Osteocyte (in vitro differentiated cells): ENCODE data around the gene ZCCHC2. TPM values are rescaled to one million over a fixed set of nuclear protein-coding genes. Genes with fewer than 3 reads are reported as not detected.

Experiments used
- DNase-seq: peaks from one replicate; pipeline ENCODE4 v3.0.0; 2021; ENCODE audit warnings: mixed read lengths; ENCODE audit not compliant: unreplicated experiment; ENCODE audit errors: extremely low spot score
- H3K27ac Mint-ChIP-seq: one replicate; pipeline ENCODE4 v1.8.0; 2021; ENCODE audit warnings: mild to moderate bottlenecking, mixed read lengths; ENCODE audit not compliant: unreplicated experiment
- H3K27me3 Mint-ChIP-seq: one replicate; pipeline ENCODE4 v1.8.0; 2021; ENCODE audit warnings: mixed read lengths; ENCODE audit not compliant: unreplicated experiment
- H3K36me3 Mint-ChIP-seq: one replicate; pipeline ENCODE4 v1.8.0; 2021; ENCODE audit warnings: mixed read lengths; ENCODE audit not compliant: unreplicated experiment
- H3K4me1 Mint-ChIP-seq: one replicate; pipeline ENCODE4 v1.8.0; 2021; ENCODE audit warnings: mixed read lengths; ENCODE audit not compliant: unreplicated experiment
- H3K4me3 Mint-ChIP-seq: one replicate; pipeline ENCODE4 v1.8.0; 2021; ENCODE audit warnings: mild to moderate bottlenecking, moderate library complexity, mixed read lengths; ENCODE audit not compliant: unreplicated experiment
- H3K9me3 Mint-ChIP-seq: one replicate; pipeline ENCODE4 v1.8.0; 2021; ENCODE audit warnings: mixed read lengths; ENCODE audit not compliant: unreplicated experiment
- CTCF ChIP-seq: fragments of 200-600 bp; sonication (generic); IDR thresholded peaks from 2 replicates; pipeline ENCODE4 v1.5.0; 2021; ENCODE audit warnings: antibody characterized with exemption, mild to moderate bottlenecking, moderate library complexity
- total RNA-seq: library from RNA; stranded (reverse); gene quantifications from 2 replicates; pipeline ENCODE4 v1.2.1, GENCODE V29; 2021

Gene ZCCHC2
- total RNA-seq, 1 donor from 2014 or later, result 11.2 TPM

GRCh38 chr18:62500966-62501591 is 21.7 kb upstream of the ZCCHC2 start:
- no peak overlapping the region for H3K27ac Mint-ChIP-seq
- H3K36me3 Mint-ChIP-seq, result no peaks in the 10 kb centered on the region
- TF ChIP-seq CTCF, result no peak
- peaks cover under 1% of the 10 kb centered on the region for H3K4me1 Mint-ChIP-seq
- H3K4me3 Mint-ChIP-seq, result no peak overlapping the region
- H3K9me3 Mint-ChIP-seq, result no peaks in the 10 kb centered on the region
- H3K27me3 Mint-ChIP-seq, result peaks cover 21% of the 10 kb centered on the region
- DNase-seq, result no peak

- no peak for TF ChIP-seq CTCF
- no peaks in the 10 kb centered on the region for H3K9me3 Mint-ChIP-seq
Observed at GRCh38 chr18:62505669-62506494, 16.9 kb upstream of the ZCCHC2 start.

GRCh38 chr18:62506495-62507143 is 16.2 kb upstream of the ZCCHC2 start:
- DNase-seq, result no peak
- Mint-ChIP-seq H3K27ac (no peak overlapping the region), H3K27me3 (peaks cover 13% of the 10 kb centered on the region), H3K4me3 (peak overlapping the region; percentile 4), H3K36me3 (no peaks in the 10 kb centered on the region), H3K4me1 (peaks cover 7% of the 10 kb centered on the region), H3K9me3 (peaks cover 1% of the 10 kb centered on the region)
- no peak for TF ChIP-seq CTCF

More at GRCh38 chr18:62505669-62506494, 16.9 kb upstream of the ZCCHC2 start:
- H3K4me1 Mint-ChIP-seq, result peaks cover 7% of the 10 kb centered on the region
- no peaks in the 10 kb centered on the region for H3K36me3 Mint-ChIP-seq
- peaks cover 13% of the 10 kb centered on the region for H3K27me3 Mint-ChIP-seq
- DNase-seq, result no peak
- H3K4me3 Mint-ChIP-seq, result peak overlapping the region; percentile 4
- H3K27ac Mint-ChIP-seq, result no peak overlapping the region

GRCh38 chr18:62509779-62510178 is 13.0 kb upstream of the ZCCHC2 start:
- Mint-ChIP-seq H3K9me3 (peaks cover 29% of the 10 kb centered on the region), H3K4me3 (no peak overlapping the region), H3K4me1 (peaks cover 7% of the 10 kb centered on the region), H3K36me3 (peaks cover 6% of the 10 kb centered on the region), H3K27ac (no peak overlapping the region), H3K27me3 (peaks cover 13% of the 10 kb centered on the region)
- no peak for DNase-seq
- no peak for TF ChIP-seq CTCF

GRCh38 chr18:62510789-62511188 is 12.0 kb upstream of the ZCCHC2 start:
- Mint-ChIP-seq H3K27ac (no peak overlapping the region), H3K9me3 (peaks cover 29% of the 10 kb centered on the region), H3K27me3 (peaks cover 13% of the 10 kb centered on the region), H3K4me1 (peaks cover 7% of the 10 kb centered on the region), H3K36me3 (peaks cover 6% of the 10 kb centered on the region), H3K4me3 (no peak overlapping the region)
- no peak for DNase-seq
- no peak for TF ChIP-seq CTCF
